WTC11 (cell line): ENCODE measurements around the gene NDUFV3.

Source experiments
- CTCF ChIP-seq: fragments of 200-600 bp; IDR thresholded peaks from 2 replicates; pipeline ENCODE4 v1.8.0; 2022; ENCODE audit warnings: antibody characterized with exemption
- FOXJ3 ChIP-seq: sonication (generic); formaldehyde crosslinking; IDR thresholded peaks from 2 replicates; pipeline ENCODE4 v1.9.0; 2021; ENCODE audit warnings: missing genetic modification reagents, mild to moderate bottlenecking, borderline replicate concordance
- HMGXB4 ChIP-seq: sonication (generic); formaldehyde crosslinking; IDR thresholded peaks from 2 replicates; pipeline ENCODE4 v1.8.1; 2023; ENCODE audit warnings: mild to moderate bottlenecking, moderate library complexity, missing genetic modification reagents
- PRDM15 ChIP-seq: sonication (generic); formaldehyde crosslinking; IDR thresholded peaks from 2 replicates; pipeline ENCODE4 v1.8.0; 2022; ENCODE audit warnings: missing genetic modification reagents
- RELA ChIP-seq: sonication (generic); formaldehyde crosslinking; IDR thresholded peaks from 2 replicates; pipeline ENCODE4 v1.8.1; 2022; ENCODE audit warnings: missing genetic modification reagents, mild to moderate bottlenecking, borderline replicate concordance
- TEAD4 ChIP-seq: sonication (generic); formaldehyde crosslinking; IDR thresholded peaks from 2 replicates; pipeline ENCODE4 v1.8.0; 2022; ENCODE audit warnings: mild to moderate bottlenecking, missing genetic modification reagents
- USF2 ChIP-seq: sonication (generic); formaldehyde crosslinking; IDR thresholded peaks from 2 replicates; pipeline ENCODE4 v1.8.1; 2023; ENCODE audit warnings: mild to moderate bottlenecking, missing genetic modification reagents, moderate library complexity
- ZNF263 ChIP-seq: sonication (generic); formaldehyde crosslinking; IDR thresholded peaks from 2 replicates; pipeline ENCODE4 v1.8.1; 2022; ENCODE audit warnings: low read depth, mild to moderate bottlenecking, moderate library complexity, missing genetic modification reagents
- ZNF281 ChIP-seq: sonication (generic); formaldehyde crosslinking; IDR thresholded peaks from 2 replicates; pipeline ENCODE4 v1.8.0; 2023; ENCODE audit warnings: mild to moderate bottlenecking, missing genetic modification reagents

GRCh38 chr21:42922918-42923317 lies 29.8 kb downstream of the NDUFV3 start:
- TF ChIP-seq CTCF (no peak), USF2 (no peak), RELA (CRISPR knock-in tag) (no peak), HMGXB4 (CRISPR knock-in tag) (no peak), FOXJ3 (CRISPR knock-in tag) (no peak), ZNF281 (CRISPR knock-in tag) (no peak), ZNF263 (CRISPR knock-in tag) (no peak), TEAD4 (CRISPR knock-in tag) (no peak), PRDM15 (CRISPR knock-in tag) (no peak)
